ENCODE data around the gene DRG2. TPM values are rescaled to one million over a fixed set of nuclear protein-coding genes. Genes with fewer than 3 reads are reported as not detected.
A peak's percentile ranks its signal among the peaks of the same experiment; 100 is the strongest.

The DRG2 gene
- total RNA-seq, 1 experiment from 2014 or later: 42.5 TPM

- DNase-seq (ENCODE audit: extremely low read depth, low read depth): no peak
Measured at GRCh38 chr17:18115517-18115916, 27.8 kb downstream of the DRG2 start.

GRCh38 chr17:18116078-18116477 lies 28.3 kb downstream of the DRG2 start:
- no peak for DNase-seq (ENCODE audit: extremely low read depth, low read depth)

GRCh38 chr17:18117533-18117932 lies 29.8 kb downstream of the DRG2 start:
- no peak for DNase-seq (ENCODE audit: extremely low read depth, low read depth)

GRCh38 chr17:18117982-18118975 lies 30.5 kb downstream of the DRG2 start:
- no peak for DNase-seq (ENCODE audit: extremely low read depth, low read depth)

- DNase-seq (ENCODE audit: extremely low read depth, low read depth): no peak
Measured at GRCh38 chr17:18119166-18119745, 31.5 kb downstream of the DRG2 start.

- no peak for DNase-seq (ENCODE audit: extremely low read depth, low read depth)
Measured at GRCh38 chr17:18119938-18120337, 32.2 kb downstream of the DRG2 start.

GRCh38 chr17:18120461-18121017 lies 32.8 kb downstream of the DRG2 start:
- no peak for DNase-seq (ENCODE audit: extremely low read depth, low read depth)

- DNase-seq (ENCODE audit: extremely low read depth, low read depth): no peak
Measured at GRCh38 chr17:18121144-18121910, 33.6 kb downstream of the DRG2 start.

GRCh38 chr17:18122990-18123753 lies 35.4 kb downstream of the DRG2 start:
- no peak for DNase-seq (ENCODE audit: extremely low read depth, low read depth)

- no peak for DNase-seq (ENCODE audit: extremely low read depth, low read depth)
Measured at GRCh38 chr17:18124345-18125126, 36.8 kb downstream of the DRG2 start.

GRCh38 chr17:18129041-18129502 lies 41.3 kb downstream of the DRG2 start:
- peak; percentile 14 for DNase-seq (ENCODE audit: extremely low read depth, low read depth)

GRCh38 chr17:18132711-18133110 lies 45.0 kb downstream of the DRG2 start:
- no peak for DNase-seq (ENCODE audit: extremely low read depth, low read depth)

GRCh38 chr17:18136357-18136756 lies 48.6 kb downstream of the DRG2 start:
- DNase-seq (ENCODE audit: extremely low read depth, low read depth): no peak

GRCh38 chr17:18138065-18138749 lies 50.5 kb downstream of the DRG2 start:
- no peak for DNase-seq (ENCODE audit: extremely low read depth, low read depth)

GRCh38 chr17:18139092-18139491 lies 51.3 kb downstream of the DRG2 start:
- DNase-seq (ENCODE audit: extremely low read depth, low read depth): no peak

GRCh38 chr17:18139498-18139897 lies 51.8 kb downstream of the DRG2 start:
- no peak for DNase-seq (ENCODE audit: extremely low read depth, low read depth)

GRCh38 chr17:18139949-18140348 lies 52.2 kb downstream of the DRG2 start:
- no peak for DNase-seq (ENCODE audit: extremely low read depth, low read depth)

GRCh38 chr17:18140648-18141047 lies 52.9 kb downstream of the DRG2 start:
- no peak for DNase-seq (ENCODE audit: extremely low read depth, low read depth)
